HepG2 (cell line): ENCODE measurements around the gene SNRNP35. TPM values are rescaled to one million over a fixed set of nuclear protein-coding genes. Genes with fewer than 3 reads are reported as not detected.

Source experiments
- ARID5B ChIP-seq: IDR thresholded peaks from 2 replicates; pipeline ENCODE4 v1.4.0; 2020; ENCODE audit warnings: mild to moderate bottlenecking, missing genetic modification reagents
- CTCF ChIP-seq: sonication (generic); formaldehyde crosslinking; IDR thresholded peaks from 2 replicates; pipeline ENCODE4 v1.5.0; 2020; ENCODE audit warnings: mild to moderate bottlenecking, missing genetic modification reagents, moderate library complexity
- GATA4 ChIP-seq: sonication (generic); IDR thresholded peaks from 2 replicates; pipeline ENCODE4 v1.6.1; 2016; ENCODE audit warnings: antibody characterized with exemption, low read depth, borderline replicate concordance
- GMEB1 ChIP-seq: sonication (generic); formaldehyde crosslinking; IDR thresholded peaks from 2 replicates; pipeline ENCODE4 v1.5.1; 2020; ENCODE audit warnings: missing genetic modification reagents, mild to moderate bottlenecking, borderline replicate concordance
- HDAC1 ChIP-seq: sonication (generic); formaldehyde crosslinking; IDR thresholded peaks from 2 replicates; pipeline ENCODE4 v1.5.1; 2020; ENCODE audit warnings: mild to moderate bottlenecking, missing genetic modification reagents
- ISL2 ChIP-seq: sonication (generic); formaldehyde crosslinking; IDR thresholded peaks from 2 replicates; pipeline ENCODE4 v1.5.0; 2020; ENCODE audit warnings: missing genetic modification reagents
- MAX ChIP-seq: IDR thresholded peaks from 2 replicates; pipeline ENCODE4 v1.6.1; 2012; ENCODE audit warnings: inconsistent platforms
- NAIF1 ChIP-seq: sonication (generic); formaldehyde crosslinking; IDR thresholded peaks from 2 replicates; pipeline ENCODE4 v1.5.0; 2020; ENCODE audit warnings: mild to moderate bottlenecking, missing genetic modification reagents, borderline replicate concordance
- NFYB ChIP-seq: sonication (generic); formaldehyde crosslinking; IDR thresholded peaks from 2 replicates; pipeline ENCODE4 v1.4.0; 2020; ENCODE audit warnings: missing genetic modification reagents
- SAP130 ChIP-seq: IDR thresholded peaks from 2 replicates; pipeline ENCODE4 v1.6.1; 2016; ENCODE audit warnings: low read depth
- SP4 ChIP-seq: sonication (generic); formaldehyde crosslinking; IDR thresholded peaks from 2 replicates; pipeline ENCODE4 v1.8.1; 2023; ENCODE audit warnings: mild to moderate bottlenecking, missing genetic modification reagents
- TBX3 ChIP-seq: fragments of 450-650 bp; IDR thresholded peaks from 2 replicates; pipeline ENCODE4 v1.6.1; 2017; ENCODE audit warnings: antibody characterized with exemption, mild to moderate bottlenecking, inconsistent platforms, borderline replicate concordance
- TIGD3 ChIP-seq: sonication (generic); formaldehyde crosslinking; IDR thresholded peaks from 2 replicates; pipeline ENCODE4 v1.5.1; 2020; ENCODE audit warnings: mild to moderate bottlenecking, missing genetic modification reagents, borderline replicate concordance
- YEATS2 ChIP-seq: sonication (generic); formaldehyde crosslinking; IDR thresholded peaks from 2 replicates; pipeline ENCODE4 v1.4.0; 2020; ENCODE audit warnings: missing genetic modification reagents, borderline replicate concordance
- ZNF274 ChIP-seq: sonication (generic); formaldehyde crosslinking; IDR thresholded peaks from 2 replicates; pipeline ENCODE4 v1.5.1; 2020; ENCODE audit warnings: mild to moderate bottlenecking, missing genetic modification reagents
- ZNF501 ChIP-seq: sonication (generic); formaldehyde crosslinking; IDR thresholded peaks from 2 replicates; pipeline ENCODE4 v1.5.1; 2020; ENCODE audit warnings: mild to moderate bottlenecking, moderate library complexity, missing genetic modification reagents
- ZNF552 ChIP-seq: sonication (generic); formaldehyde crosslinking; IDR thresholded peaks from 2 replicates; pipeline ENCODE4 v1.9.0; 2022; ENCODE audit warnings: missing genetic modification reagents, mild to moderate bottlenecking, borderline replicate concordance
- ZNF572 ChIP-seq: sonication (generic); formaldehyde crosslinking; IDR thresholded peaks from 2 replicates; pipeline ENCODE4 v1.5.1; 2020; ENCODE audit warnings: mild to moderate bottlenecking, missing genetic modification reagents
- ZSCAN21 ChIP-seq: sonication (generic); formaldehyde crosslinking; IDR thresholded peaks from 2 replicates; pipeline ENCODE4 v1.8.0; 2022; ENCODE audit warnings: mild to moderate bottlenecking, missing genetic modification reagents, moderate library complexity, borderline replicate concordance
- polyA plus RNA-seq, 8 experiments: library from polyadenylated mRNA; depleted of rRNA in 3 of 8; stranded (reverse) in 7 of 8; unstranded in 1 of 8; fragments of >200 nt; fragmentation: Illumina TruSeq in 4 of 8; extraction: Trizol in 4 of 8; gene quantifications; 2 replicates each; pipeline versions ENCODE4 v1.2.1 to v1.2.3, GENCODE V29; 2011 to 2016; ENCODE audit warnings: low read depth in 4 of 8, missing spikeins in 1 of 8, mixed read lengths in 1 of 8; ENCODE audit not compliant: insufficient read depth in 1 of 8
- total RNA-seq, 5 experiments: library from RNA; depleted of rRNA; stranded (reverse); fragments of >200 nt; fragmentation: Illumina TruSeq; extraction: Trizol; gene quantifications; 2 replicates each; pipeline ENCODE4 v1.2.3, GENCODE V29; 2016; ENCODE audit warnings: low read depth in 1 of 5

SNRNP35 gene
- total and polyA plus RNA-seq, 2 of the 13 experiments (the other 11 are each of a cell fraction or from before 2014, with no cell fraction given), result 11.3 to 22.6 TPM

GRCh38 chr12:123436017-123436964 lies 21.6 kb upstream of the SNRNP35 start, which contains the start of gene RILPL2 (continued):
- TF ChIP-seq ZNF572 (CRISPR knock-in tag) (0 out of 2 replicates have a peak, but pooled peaks have one; percentile 68), ARID5B (CRISPR knock-in tag) (peak; percentile 32; the same call in 1 of the 2 replicates), TIGD3 (CRISPR knock-in tag) (no peak), CTCF (CRISPR knock-in tag) (peak; percentile 19; the same call in 1 of the 2 replicates), HDAC1 (CRISPR knock-in tag) (peak; percentile 47), ZNF501 (CRISPR knock-in tag) (peak; percentile 76), SP4 (CRISPR knock-in tag) (peak; percentile 37; the same call in 1 of the 2 replicates), GMEB1 (CRISPR knock-in tag) (peak; percentile 57; the same call in 1 of the 2 replicates), NFYB (CRISPR knock-in tag) (peak; percentile 75), ZNF274 (CRISPR knock-in tag) (peak; percentile 33; the same call in 1 of the 2 replicates), GATA4 (no peak), ISL2 (CRISPR knock-in tag) (0 out of 2 replicates have a peak, but pooled peaks have one; percentile 18), ZSCAN21 (CRISPR knock-in tag) (no peak; the same call in 1 of the 2 replicates), SAP130 (CRISPR knock-in tag) (peak; percentile 63), TBX3 (0 out of 2 replicates have a peak, but pooled peaks have one; percentile 13), YEATS2 (CRISPR knock-in tag) (0 out of 2 replicates have a peak, but pooled peaks have one; percentile 16), MAX (peak; percentile 73), NAIF1 (CRISPR knock-in tag) (0 out of 2 replicates have a peak, but pooled peaks have one; percentile 42), ZNF552 (CRISPR knock-in tag) (0 out of 2 replicates have a peak, but pooled peaks have one; percentile 75)
